ENCODE results near the gene LLGL1. TPM values are rescaled to one million over a fixed set of nuclear protein-coding genes. Genes with fewer than 3 reads are reported as not detected.

LLGL1 gene
- total and polyA plus RNA-seq, 10 of the 15 experiments (the other 5 are each of a cell fraction or from before 2014, with no cell fraction given), result 0.02 to 9.2 (median 2.5) TPM

DNA sequence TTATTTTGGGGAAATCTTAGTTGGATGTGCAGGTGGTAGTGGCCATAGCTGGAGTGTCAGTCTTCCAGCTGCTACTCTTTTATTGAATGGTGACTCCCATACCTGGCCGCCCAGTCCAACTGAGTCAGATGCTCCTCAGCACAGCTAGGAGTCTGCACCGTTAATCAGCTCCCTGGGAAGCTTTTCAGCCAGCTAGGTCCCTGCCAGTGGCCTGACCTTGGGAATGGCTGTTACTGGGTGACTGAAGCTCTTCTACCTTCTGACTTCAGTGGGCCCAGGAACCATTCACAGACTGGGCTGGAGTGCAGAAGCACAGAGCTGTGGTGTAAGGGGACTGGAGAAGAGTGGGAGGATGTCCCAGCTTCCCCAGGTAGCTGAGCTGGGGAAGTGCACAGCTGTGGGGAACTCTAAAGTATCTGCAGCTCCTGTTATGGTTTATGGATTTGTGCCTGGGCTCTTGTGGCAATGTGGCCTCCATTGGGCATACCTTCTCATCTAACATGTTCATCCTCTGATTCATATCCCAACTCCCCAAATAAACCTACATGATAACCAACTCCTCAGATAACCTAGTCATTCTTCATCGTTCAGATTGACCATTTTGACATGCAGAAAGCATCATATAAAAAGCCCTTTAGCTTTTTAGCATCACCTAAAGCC, 27.8 kb upstream of the LLGL1 start:
- no peak for ATAC-seq
- Histone ChIP-seq H3K4me3 (no peak overlapping the region), H3K27me3 (replicated peaks in 1 of 2; ENCODE audit: control insufficient read depth in 2 of 2, insufficient read depth in 2 of 2, low read length in 1 of 2) (no peaks in the 10 kb centered on the region), H3K36me3 (ENCODE audit: control insufficient read depth in 2 of 2, insufficient read depth in 2 of 2, low read length in 1 of 2) (peaks cover 33 to 46% of the 10 kb centered on the region in 2 experiments), H3K79me2 (ENCODE audit: control insufficient read depth, insufficient read depth, low read length) (peaks cover 34% of the 10 kb centered on the region), H2AFZ (ENCODE audit: control insufficient read depth, low read depth, low read length) (no peak overlapping the region), H4K20me1 (ENCODE audit: control insufficient read depth, insufficient read depth) (peaks cover 10% of the 10 kb centered on the region), H3K9me3 (replicated peaks; ENCODE audit: control insufficient read depth, insufficient read depth, low read length) (no peaks in the 10 kb centered on the region), H3K9ac (ENCODE audit: control insufficient read depth, insufficient read depth, low read length) (no peak overlapping the region), H3K4me1 (ENCODE audit: control insufficient read depth, insufficient read depth, low read length) (no peaks in the 10 kb centered on the region), H3K4me2 (ENCODE audit: control insufficient read depth, insufficient read depth) (no peak overlapping the region), H3K27ac (ENCODE audit: control insufficient read depth, insufficient read depth) (no peak overlapping the region)
- WGBS (ENCODE audit: insufficient coverage, insufficient replicate concordance, low lambda C conversion rate, missing lambda C conversion rate), result 61% methylated on average over 3 of the region's 3 CpGs
- CTCF ChIA-PET, result interaction anchor here (0.7 to 1.9 kb wide), 5 partner anchors 12 to 58 kb away, joined by 3 to 7 read pairs (median 5); no protein-coding TSS in a partner anchor
- RAD21 ChIA-PET (ENCODE audit: unreplicated experiment), result interaction anchor here (1.1 kb wide), 1 partner anchor 57 kb away, joined by 5 read pairs; no protein-coding TSS in a partner anchor
- FAIRE-seq, result no peak
- BruUV-seq (replicated peaks), result no TSS peak
- POLR2A ChIA-PET, result interaction anchor here (2.1 kb wide), 1 partner anchor 8 kb away, joined by 6 read pairs; no protein-coding TSS in a partner anchor
- SMC1A ChIA-PET (ENCODE audit: uncharacterized antibody, unreplicated experiment), result interaction anchor here (1.0 kb wide), 1 partner anchor 9 kb away, joined by 3 read pairs; no protein-coding TSS in a partner anchor
- in situ Hi-C loops (cut with MboI) (no loop called here), intact Hi-C loops (cut with micrococcal nuclease; ENCODE audit: unreplicated experiment) (no loop called here)
- TF ChIP-seq, protein P1, sequence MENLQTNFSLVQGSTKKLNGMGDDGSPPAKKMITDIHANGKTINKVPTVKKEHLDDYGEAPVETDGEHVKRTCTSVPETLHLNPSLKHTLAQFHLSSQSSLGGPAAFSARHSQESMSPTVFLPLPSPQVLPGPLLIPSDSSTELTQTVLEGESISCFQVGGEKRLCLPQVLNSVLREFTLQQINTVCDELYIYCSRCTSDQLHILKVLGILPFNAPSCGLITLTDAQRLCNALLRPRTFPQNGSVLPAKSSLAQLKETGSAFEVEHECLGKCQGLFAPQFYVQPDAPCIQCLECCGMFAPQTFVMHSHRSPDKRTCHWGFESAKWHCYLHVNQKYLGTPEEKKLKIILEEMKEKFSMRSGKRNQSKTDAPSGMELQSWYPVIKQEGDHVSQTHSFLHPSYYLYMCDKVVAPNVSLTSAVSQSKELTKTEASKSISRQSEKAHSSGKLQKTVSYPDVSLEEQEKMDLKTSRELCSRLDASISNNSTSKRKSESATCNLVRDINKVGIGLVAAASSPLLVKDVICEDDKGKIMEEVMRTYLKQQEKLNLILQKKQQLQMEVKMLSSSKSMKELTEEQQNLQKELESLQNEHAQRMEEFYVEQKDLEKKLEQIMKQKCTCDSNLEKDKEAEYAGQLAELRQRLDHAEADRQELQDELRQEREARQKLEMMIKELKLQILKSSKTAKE (IDR thresholded peaks at IDR 0.05; ENCODE audit: low read depth, poor library complexity, severe bottlenecking), result no peak
- TF ChIP-seq RB1 (IDR thresholded peaks at IDR 0.05; ENCODE audit: borderline replicate concordance) (no peak), JUNB (IDR thresholded peaks at IDR 0.05) (no peak), MYC (IDR thresholded peaks at IDR 0.05; ENCODE audit: insufficient read depth, insufficient read length, insufficient replicate concordance, low read length, severe bottlenecking) (no peak), SREBF1 (IDR thresholded peaks at IDR 0.05; ENCODE audit: low read length) (no peak)
- TF ChIP-seq, protein P2, sequence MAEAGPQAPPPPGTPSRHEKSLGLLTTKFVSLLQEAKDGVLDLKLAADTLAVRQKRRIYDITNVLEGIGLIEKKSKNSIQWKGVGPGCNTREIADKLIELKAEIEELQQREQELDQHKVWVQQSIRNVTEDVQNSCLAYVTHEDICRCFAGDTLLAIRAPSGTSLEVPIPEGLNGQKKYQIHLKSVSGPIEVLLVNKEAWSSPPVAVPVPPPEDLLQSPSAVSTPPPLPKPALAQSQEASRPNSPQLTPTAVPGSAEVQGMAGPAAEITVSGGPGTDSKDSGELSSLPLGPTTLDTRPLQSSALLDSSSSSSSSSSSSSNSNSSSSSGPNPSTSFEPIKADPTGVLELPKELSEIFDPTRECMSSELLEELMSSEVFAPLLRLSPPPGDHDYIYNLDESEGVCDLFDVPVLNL (IDR thresholded peaks at IDR 0.05; ENCODE audit: low read depth, low read length), result no peak
- DNase-seq (ENCODE audit: low read depth, low spot score), result no peak

Data from GM12878 (cell line).